Mesodermal cell (in vitro differentiated cells): ENCODE measurements around the gene SLFN12L. TPM values are rescaled to one million over a fixed set of nuclear protein-coding genes. Genes with fewer than 3 reads are reported as not detected.
A peak's percentile ranks its signal among the peaks of the same experiment; 100 is the strongest.

ENCODE experiments used
- H3K27ac ChIP-seq: 2 replicates; pipeline ENCODE4 v1.7.0; 2013; ENCODE audit warnings: mild to moderate bottlenecking, low read depth, low read length, moderate library complexity; ENCODE audit not compliant: severe bottlenecking
- H3K36me3 ChIP-seq: 2 replicates; pipeline ENCODE4 v1.7.1; 2013; ENCODE audit warnings: mild to moderate bottlenecking, low read length, moderate library complexity; ENCODE audit not compliant: control insufficient read depth, insufficient read depth
- H3K4me1 ChIP-seq: one replicate; pipeline ENCODE4 v1.7.1; 2013; ENCODE audit warnings: mild to moderate bottlenecking, low read length; ENCODE audit not compliant: insufficient read depth, control insufficient read depth, poor library complexity, severe bottlenecking
- H3K4me3 ChIP-seq: 2 replicates; pipeline ENCODE4 v1.7.0; 2013; ENCODE audit warnings: low read length, control low read depth, mild to moderate bottlenecking; ENCODE audit not compliant: insufficient read depth, poor library complexity, severe bottlenecking; ENCODE audit errors: extremely low read depth
- H3K9me3 ChIP-seq: 2 replicates; pipeline ENCODE4 v1.7.1; 2013; ENCODE audit warnings: mild to moderate bottlenecking, low read length, moderate library complexity; ENCODE audit not compliant: control insufficient read depth
- WGBS, 2 experiments: methylation state at CpG; one replicate each; pipeline ENCODE4 v1.1.5; 2013; ENCODE audit warnings: missing lambda C conversion rate in 2 of 2; ENCODE audit not compliant: insufficient coverage in 2 of 2; 5-methylcytosine and 5-hydroxymethylcytosine counted together
- polyA plus RNA-seq, 2 experiments: library from polyadenylated mRNA; stranded (reverse); fragments of 50-300 nt; gene quantifications; one replicate each; pipeline ENCODE4 v1.2.3, GENCODE V29; 2013

Gene SLFN12L
- polyA plus RNA-seq (2013, experiment 1 of 2), result not detected
- polyA plus RNA-seq (2013, experiment 2 of 2), result not detected

DNA sequence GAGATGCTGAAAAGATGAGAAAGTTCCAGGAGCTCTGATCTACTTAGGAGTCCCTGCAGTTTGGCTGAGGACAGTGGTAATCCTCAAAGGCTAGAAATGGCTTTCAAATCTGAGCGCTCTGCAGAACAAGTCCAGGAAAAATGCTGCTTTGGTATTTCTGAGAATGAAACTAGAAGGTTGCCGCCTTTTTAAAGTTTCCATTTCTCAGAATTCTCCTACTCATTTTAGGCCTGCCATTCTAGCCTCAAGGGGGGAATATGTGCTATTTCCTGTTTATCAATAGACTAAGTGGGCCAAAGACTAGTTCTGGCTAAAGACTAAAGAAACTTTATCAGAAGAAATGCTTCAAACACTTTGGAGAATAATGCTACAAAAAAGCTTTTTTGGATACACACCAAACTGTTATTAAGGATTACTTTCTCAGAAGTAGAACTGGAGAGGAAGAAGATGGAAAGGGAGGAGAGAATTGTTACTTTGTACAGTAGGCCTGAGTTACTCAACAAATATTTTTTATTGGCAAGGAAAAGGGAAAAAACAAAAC, at the start of gene SLFN12L:
TSS of gene SLFN12L (minus strand) at position 78 of the 541 bp plus-strand sequence. CDS start 15,314 bp downstream, outside the sequence.
- Histone ChIP-seq H3K27ac (no peak within 1 kb of the TSS), H3K4me1 (peaks cover 2% of the 10 kb centered on the region), H3K36me3 (no peaks in the 10 kb centered on the region), H3K9me3 (no peaks in the 10 kb centered on the region), H3K4me3 (no peak within 1 kb of the TSS)
- WGBS, 2 experiments, result 100% methylated on average over 1 to 2 of the region's 2 CpGs

DNA sequence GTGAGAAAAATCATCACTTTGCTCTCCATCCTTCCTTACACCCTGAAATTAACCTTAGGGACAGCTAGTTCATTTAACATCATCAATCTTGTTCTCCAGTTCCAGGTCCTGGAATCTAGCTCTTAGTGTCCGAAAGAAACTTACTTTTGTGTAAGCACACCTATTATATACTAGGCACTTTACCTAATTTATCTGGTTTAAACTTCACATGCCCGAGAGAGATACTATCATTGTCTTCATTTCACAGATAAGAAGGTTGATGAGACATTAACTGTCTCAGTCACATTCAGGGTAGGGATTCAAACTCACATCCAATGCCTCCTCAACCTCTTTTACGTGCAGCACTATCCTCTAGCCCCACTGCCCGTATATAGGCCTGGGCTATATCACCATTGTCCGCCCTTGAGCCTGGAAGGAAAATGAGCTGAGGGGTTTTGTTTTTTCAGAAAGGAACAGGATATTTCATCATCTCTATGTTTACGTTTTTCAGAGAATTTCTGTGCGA, 49.1 kb upstream of the SLFN12L start:
- peak overlapping the region; percentile 95 for H3K27ac ChIP-seq
- H3K4me3 ChIP-seq, result peak overlapping the region; percentile 90
- peaks cover 3% of the 10 kb centered on the region for H3K36me3 ChIP-seq
- H3K4me1 ChIP-seq, result peaks cover 5% of the 10 kb centered on the region
- no peaks in the 10 kb centered on the region for H3K9me3 ChIP-seq
- 55 to 92% methylated on average over 1 to 5 of the region's 7 CpGs for WGBS, 2 experiments

DNA sequence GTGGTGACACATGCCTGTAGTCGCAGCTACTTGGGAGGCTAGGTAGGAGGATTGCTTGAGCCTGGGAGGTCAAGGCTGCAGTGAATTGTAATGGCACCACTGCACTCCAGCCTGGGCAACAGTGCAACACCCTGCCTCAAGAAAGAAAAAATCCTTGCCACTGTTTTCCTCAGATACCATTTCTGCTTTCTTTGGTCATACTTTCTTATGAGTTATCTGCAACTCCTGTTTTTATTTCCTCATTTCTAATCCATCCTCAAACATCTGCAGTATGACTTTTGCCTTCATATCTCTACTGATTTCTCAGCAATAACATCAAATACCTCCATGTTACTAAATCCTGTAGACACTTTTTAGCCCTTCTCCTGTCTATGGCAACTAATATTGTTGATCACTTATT, 46.6 kb upstream of the SLFN12L start:
- Histone ChIP-seq H3K27ac (no peak overlapping the region), H3K9me3 (no peaks in the 10 kb centered on the region), H3K4me1 (peaks cover 2% of the 10 kb centered on the region), H3K36me3 (no peaks in the 10 kb centered on the region), H3K4me3 (no peak overlapping the region)
- 86% methylated on average over 1 of the region's 1 CpG; no CpG with 5 or more reads in 1 of the 2 experiments for WGBS, 2 experiments

- 10 to 21% methylated on average over 9 to 10 of the region's 11 CpGs for WGBS, 2 experiments
- H3K9me3 ChIP-seq, result no peaks in the 10 kb centered on the region
Observed at GRCh38 chr17:35578929-35579432, 41.5 kb upstream of the SLFN12L start.

GRCh38 chr17:35578197-35578928, 40.9 kb upstream of the SLFN12L start, which contains the start of gene PEX12:
Gene PEX12 (minus strand): TSS chr17:35578571. CDS start chr17:35578021, 550 bp downstream.
- no peaks in the 10 kb centered on the region for H3K4me1 ChIP-seq
- H3K36me3 ChIP-seq, result peaks cover 25% of the 10 kb centered on the region
- H3K9me3 ChIP-seq, result no peaks in the 10 kb centered on the region
- H3K4me3 ChIP-seq, result peak within 1 kb of the TSS; percentile 66
- peak within 1 kb of the TSS; percentile 31 for H3K27ac ChIP-seq
- WGBS, 2 experiments, result 0 to 1% methylated on average over 28 to 34 of the region's 45 CpGs

More at GRCh38 chr17:35578929-35579432, 41.5 kb upstream of the SLFN12L start:
- H3K4me3 ChIP-seq, result peak overlapping the region; percentile 66
- peaks cover 19% of the 10 kb centered on the region for H3K36me3 ChIP-seq
- no peaks in the 10 kb centered on the region for H3K4me1 ChIP-seq
- H3K27ac ChIP-seq, result peak overlapping the region; percentile 31

- H3K36me3 ChIP-seq, result peaks cover 30% of the 10 kb centered on the region
- no peak overlapping the region for H3K27ac ChIP-seq
- WGBS, 2 experiments, result 25 to 26% methylated on average over 5 to 6 of the region's 8 CpGs
- no peaks in the 10 kb centered on the region for H3K4me1 ChIP-seq
- no peaks in the 10 kb centered on the region for H3K9me3 ChIP-seq
- H3K4me3 ChIP-seq, result peak overlapping the region; percentile 66
Observed at GRCh38 chr17:35577830-35578196, 40.3 kb upstream of the SLFN12L start.

DNA sequence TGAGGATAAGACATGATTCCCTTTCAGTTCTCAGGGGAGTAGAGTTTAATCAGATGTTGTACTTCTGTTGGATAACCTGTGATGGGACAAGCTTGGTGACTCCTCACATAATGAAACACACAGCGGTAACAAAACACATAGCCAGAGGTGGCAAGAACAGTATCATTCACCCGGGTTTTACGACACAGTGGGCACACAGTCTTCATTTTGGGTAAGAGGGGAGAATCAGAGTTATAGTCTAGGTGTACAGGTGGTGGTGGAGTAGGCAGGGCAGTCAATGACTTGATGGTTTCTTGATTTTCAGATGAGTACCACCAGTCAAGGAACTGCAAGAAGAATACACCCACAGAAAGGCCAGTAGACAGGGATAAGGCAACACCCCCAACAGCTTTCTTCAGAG, 38.3 kb upstream of the SLFN12L start:
- WGBS, 2 experiments, result 97% methylated on average over 3 of the region's 3 CpGs; no CpG with 5 or more reads in 1 of the 2 experiments
- Histone ChIP-seq H3K36me3 (peaks cover 36% of the 10 kb centered on the region), H3K9me3 (no peaks in the 10 kb centered on the region), H3K4me1 (no peaks in the 10 kb centered on the region), H3K4me3 (no peak overlapping the region), H3K27ac (no peak overlapping the region)

GRCh38 chr17:35569405-35569804, 31.9 kb upstream of the SLFN12L start:
- WGBS, 2 experiments, result 60% methylated on average over 1 of the region's 2 CpGs; no CpG with 5 or more reads in 1 of the 2 experiments
- no peaks in the 10 kb centered on the region for H3K9me3 ChIP-seq
- peaks cover 17% of the 10 kb centered on the region for H3K36me3 ChIP-seq
- H3K4me1 ChIP-seq, result peaks cover 14% of the 10 kb centered on the region
- H3K4me3 ChIP-seq, result peak overlapping the region; percentile 90
- no peak overlapping the region for H3K27ac ChIP-seq

- peak overlapping the region; percentile 89 for H3K27ac ChIP-seq
- H3K4me1 ChIP-seq, result peaks cover 14% of the 10 kb centered on the region
- H3K4me3 ChIP-seq, result peak overlapping the region; percentile 90
- H3K36me3 ChIP-seq, result peaks cover 13% of the 10 kb centered on the region
- WGBS, 2 experiments, result 23 to 30% methylated on average over 14 of the region's 15 CpGs
- no peaks in the 10 kb centered on the region for H3K9me3 ChIP-seq
Observed at GRCh38 chr17:35568561-35568960, 31.1 kb upstream of the SLFN12L start.

DNA sequence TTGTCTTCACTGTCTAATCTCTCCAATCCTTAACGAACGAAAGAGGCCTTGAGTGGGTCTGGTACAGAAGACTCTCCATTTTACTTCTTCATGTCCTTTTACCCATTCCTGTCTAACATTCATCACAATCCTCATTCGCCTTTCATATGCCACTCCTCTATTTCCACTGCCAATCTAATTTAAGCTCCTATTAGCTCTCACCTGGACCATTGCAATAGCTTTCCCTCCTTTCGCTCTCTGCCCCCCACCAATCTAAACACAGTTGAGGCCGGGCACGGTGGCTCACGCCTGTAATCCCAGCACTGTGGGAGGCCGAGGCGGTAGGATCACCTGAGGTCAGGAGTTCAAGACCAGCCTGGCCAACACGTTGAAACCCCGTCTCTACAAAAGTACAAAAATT, 29.5 kb upstream of the SLFN12L start:
- Histone ChIP-seq H3K9me3 (no peaks in the 10 kb centered on the region), H3K36me3 (no peaks in the 10 kb centered on the region), H3K27ac (no peak overlapping the region), H3K4me3 (peak overlapping the region; percentile 90), H3K4me1 (peaks cover 14% of the 10 kb centered on the region)
- 74 to 81% methylated on average over 9 to 11 of the region's 11 CpGs for WGBS, 2 experiments
